DMS53 (cell line): ENCODE results near the gene IGF2.

Experiments
- DNase-seq: peaks from one replicate; lab custom pipeline; 2025; lab: John Stamatoyannopoulos, UW

Gene IGF2

DNA sequence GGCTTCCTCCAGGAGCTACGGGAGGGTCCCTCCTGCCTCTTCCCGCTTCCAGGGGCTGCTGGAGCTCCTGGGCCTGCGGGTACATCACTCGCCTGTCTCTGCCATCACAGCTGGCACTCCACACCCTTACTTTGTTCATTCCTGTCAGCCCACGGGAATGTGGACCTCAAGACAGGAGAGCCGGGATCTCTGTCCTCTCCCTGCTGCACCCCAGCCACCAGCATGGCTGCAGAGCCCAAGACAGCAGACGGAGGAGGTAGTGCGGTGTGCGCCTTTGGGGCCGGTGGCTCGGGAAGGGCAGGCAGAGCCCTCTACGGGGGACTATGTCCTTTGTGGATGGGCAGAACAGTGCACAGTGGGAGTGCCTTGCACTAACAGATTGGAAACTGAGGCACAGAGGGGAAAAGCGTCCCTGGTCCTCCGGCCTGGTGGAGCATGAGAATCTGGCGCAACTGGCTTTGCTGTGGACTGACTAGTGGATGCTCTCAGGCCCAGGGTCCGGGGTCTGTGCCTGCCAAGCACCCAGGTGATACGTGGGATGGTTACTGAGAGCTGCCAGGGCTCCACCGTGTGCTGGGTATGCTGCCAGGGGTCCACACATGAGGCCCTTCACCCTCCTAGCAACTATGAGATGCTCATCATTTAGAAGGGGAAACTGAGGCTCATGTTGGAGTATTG is 47.3 kb downstream of the IGF2 start:
- no peak for DNase-seq

DNA sequence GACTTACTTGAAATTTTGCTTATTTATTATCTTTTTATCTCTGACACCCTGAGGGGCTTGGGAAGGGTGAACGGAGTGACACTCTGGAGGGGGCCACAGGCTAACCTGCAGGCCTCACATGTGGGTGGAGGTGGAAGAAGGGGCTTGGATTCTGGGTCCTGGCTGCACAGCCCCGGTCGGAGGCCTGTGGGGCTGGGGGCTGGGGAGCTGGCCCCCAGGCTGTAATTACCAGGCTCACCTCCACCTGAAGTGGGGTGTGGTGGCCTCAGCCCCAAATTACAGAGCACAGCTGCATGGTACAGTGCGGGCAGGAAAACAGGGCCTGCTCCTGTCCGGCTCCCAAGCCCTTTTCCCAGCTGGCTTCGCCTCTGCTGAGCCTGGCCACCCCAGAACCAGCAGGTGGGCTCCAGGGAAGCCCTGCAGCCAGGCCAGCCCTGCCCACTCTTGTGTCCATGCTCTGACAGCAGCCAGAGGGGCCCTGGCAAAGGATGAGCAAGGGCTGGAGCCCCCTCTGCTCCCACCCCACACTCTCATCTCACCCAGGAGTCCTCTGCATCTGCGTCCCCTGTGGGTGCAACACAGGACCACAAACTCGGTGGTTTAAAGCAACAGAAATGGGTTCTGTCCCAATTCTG is 48.0 kb downstream of the IGF2 start:
- DNase-seq: no peak

DNA sequence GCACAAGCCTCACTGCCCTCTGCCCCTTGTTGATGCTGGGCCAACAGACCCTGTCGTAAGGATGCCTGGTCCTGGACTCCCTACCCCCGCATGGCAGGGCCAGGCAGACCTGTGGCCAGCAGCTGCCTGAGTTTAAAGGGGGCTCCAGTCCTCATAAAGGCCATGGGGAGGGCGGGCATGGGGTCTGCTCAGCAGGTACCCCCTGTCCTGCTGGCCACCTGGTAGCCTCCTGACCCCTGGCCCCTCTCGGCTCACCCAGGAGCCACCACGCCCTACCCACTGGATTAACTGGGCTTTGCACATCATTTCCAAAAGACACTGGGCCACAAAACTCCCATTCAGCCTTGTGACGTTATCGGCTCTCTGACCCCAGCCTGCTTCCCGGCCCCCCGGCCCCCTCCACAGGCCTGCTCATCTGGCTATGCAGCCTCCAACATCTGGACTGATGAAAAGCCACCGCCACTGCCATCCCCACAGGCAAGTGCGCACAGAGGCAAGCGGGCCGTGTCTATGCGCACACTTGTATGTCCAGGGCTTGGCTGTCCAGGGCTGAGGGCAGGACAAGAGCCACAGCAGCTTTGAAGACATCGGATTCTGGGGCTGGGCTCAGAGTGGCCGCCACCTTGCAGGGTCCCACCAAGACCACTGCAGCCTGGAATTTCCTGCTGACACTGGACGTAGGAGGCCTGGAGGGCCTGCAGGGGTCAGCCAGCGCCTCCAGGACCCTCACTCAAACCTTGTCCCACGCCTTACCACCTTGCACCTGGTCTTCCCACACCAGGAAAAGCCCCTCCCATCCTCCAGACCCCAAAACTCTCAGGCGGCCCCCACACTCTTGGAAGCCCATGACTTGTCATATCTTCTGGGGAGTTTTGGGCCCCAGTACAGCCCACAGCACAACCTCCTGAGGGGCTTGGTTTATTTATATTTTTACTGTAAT is 48.7 kb downstream of the IGF2 start:
- DNase-seq: no peak

DNA sequence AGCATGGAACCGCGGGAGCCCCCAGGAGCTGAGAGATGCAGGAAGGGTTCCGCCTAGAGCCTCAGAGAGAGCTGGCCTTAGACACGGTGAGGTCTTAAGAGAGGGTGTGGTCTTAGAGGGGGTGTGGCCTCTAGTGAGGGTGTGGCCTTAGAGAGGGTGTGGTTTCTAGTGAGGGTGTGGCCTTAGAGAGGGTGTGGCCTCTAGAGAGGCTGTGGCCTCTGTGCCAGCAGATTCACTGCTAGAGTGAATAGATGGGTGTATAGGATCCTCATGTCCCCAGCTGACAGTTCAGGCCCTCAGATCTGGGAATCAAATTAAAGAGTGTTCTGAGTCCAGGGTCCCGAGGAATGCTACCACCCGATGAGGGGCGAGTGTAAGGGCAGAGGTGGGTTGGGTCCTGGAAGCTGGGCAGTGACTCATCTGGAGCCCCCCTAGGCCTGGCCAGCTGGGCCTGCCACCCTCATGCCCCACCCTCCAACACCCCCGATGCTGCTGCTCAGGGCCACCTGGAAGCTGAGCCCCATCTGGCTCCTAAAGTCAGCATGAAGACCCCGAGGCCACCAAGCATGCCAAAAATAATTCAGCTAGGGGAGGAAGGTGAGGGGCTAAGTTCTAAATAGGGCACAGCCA is 49.5 kb downstream of the IGF2 start:
- DNase-seq: peak; percentile 45

DNA sequence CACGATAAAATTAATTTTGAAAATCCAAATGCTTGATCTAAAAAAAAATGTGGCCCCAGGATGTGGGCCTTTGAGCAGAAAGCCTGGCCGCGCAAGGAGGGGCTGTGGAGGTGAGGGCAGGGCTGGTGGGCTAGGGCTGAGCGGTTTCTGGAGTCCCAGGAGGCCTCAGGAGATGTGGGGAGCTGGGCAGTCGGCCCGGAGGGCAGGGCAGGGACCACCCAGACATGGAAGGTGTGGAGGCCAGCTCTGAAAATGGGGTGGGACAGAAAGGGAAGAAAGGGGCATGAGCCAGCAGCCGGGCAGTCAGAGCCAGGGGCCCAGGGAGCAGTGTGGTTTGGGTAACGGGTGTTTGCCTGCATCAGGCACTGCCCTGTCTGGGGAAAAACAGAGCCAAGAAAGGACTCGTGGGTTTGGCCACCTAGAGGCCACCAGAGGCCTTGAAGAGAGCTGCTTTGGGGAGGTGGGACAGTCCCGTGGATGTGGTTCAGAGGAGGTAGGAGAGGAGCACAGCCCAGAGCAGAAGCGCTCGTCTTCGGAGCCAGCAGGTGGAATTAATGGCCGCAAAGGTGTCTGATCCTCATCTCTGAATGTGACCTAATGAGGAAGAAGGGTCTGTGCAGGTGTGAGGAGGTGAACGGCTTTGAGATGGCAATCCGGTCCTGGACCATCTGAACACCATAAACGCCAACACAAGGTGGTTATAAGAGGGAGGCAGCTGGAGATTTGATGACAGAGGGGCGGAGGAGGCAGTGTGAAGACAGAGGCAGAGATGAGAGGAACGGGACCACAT is 50.2 kb downstream of the IGF2 start:
- no peak for DNase-seq

DNA sequence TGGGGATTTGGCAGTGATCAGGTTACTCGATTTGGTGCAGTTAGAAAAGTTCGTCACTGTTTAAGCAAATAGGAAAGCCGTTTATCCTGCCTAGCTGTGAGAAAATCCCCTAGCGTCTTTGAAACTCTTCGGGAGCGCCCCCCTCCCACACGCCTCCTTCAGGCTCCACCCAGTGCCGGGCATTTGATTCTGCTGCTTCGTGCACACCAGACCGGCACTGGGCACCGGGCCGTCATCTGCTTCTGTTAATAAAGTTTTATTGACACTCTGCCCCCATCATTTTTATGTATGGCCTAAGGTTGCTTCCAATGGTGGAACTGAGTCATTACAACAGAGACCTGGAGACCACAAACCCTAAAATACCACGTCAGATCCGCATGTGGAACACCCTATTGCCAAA is 50.9 kb downstream of the IGF2 start:
- no peak for DNase-seq

DNA sequence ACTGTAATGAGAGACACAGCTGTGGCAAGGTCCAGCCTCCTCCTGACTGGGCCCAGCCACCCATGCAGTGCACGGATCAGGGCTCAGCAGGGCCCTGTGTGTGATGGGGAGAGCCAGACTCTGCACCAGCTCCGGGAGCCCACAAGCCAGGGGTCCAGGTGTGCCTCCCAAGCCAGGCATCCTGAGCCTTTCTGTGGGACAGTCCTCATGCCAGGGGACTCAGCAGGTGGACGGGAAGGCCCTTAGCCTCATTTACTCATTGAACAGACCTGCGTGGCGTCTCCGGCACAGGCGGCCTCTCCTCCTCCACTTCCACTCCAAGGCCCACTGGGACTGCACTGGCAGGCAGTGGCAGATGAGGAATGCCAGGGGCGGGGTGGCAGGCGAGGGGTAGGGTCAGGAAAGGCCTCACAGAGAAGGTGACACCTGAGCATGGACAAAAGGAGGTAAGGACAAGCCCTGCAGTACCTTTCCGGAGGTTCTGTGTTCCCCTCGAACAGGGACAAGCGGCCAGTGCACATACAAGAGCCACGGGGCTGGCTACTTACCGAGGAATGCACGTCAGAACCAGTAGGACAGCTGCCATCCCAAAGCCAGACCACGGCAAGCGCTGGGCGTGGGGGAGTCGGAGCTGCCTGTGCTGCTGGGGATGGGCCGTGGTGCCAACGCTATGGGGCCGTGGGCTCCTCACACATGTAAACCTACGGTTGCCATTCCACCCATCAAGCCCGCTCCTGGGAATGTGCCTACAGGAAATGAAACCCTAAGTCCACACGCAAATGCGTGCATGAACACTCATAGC is 52.7 kb downstream of the IGF2 start:
- no peak for DNase-seq

DNA sequence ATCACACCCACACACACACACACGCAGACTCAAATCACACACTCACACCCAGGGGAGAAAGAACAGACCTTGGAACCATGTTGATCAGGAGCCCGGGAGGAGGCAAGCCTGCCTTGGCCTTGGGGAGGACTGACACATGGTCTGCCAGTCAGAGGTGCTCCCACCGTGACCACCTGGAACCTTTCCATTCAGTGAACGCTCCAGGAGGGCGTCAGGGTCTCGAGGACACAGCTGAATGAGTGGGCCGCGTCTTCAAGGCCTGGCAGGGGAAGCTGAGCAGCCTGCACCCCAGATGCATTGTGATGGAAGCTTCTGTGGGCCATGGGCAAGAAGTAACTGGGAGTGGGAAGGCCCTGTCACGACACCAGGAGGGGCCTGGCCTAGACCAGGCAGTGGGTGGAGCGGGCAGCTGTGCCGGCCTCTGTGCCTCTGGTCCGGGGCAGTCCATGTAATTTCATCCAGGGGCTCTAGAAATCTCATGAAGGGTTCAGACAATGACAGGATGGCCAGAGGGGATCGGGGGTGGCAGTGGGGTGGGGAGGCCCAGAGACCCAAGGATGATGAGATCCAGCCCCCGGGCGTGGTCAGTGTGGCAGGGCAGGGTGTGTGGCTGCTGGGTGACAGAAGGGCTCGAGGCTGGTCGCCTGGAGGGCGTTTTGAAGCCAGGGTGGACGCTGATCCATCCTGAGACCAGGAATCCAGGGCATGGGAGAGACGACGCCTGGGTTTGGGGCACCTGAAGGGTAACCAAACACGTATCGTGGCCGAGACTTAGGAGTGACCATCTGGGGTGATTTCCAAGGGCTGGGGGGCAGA is 53.7 kb downstream of the IGF2 start:
- DNase-seq: no peak

DNA sequence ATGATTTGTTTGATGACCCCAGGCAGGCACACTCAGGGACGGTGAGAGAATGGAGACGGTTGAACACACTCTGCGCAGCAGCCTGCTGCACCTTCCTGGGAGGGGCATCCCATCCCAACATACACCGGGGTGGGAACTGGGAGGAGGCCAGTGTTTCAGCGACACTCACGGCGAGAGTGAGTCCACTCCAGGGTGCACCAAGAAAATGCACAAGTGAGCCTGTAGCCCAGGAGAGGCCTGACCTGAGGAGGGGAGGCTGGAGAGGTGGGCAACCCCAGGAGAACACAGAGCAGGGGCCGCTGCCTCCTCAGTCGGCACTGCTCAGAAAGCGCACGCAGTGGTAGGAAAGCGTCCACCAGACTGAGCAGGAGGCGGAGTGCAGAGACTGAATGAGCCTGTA is 54.5 kb downstream of the IGF2 start:
- DNase-seq: no peak
